GM18868 (cell line): Measurements from ENCODE around the gene SENP6.

Experiments
- ATAC-seq: cut with Tn5 transposase; IDR thresholded peaks from one replicate; pipeline ENCODE4 v1.9.1; 2021; ENCODE audit warnings: mild to moderate bottlenecking, moderate library complexity; ENCODE audit not compliant: unreplicated experiment

Gene SENP6

DNA sequence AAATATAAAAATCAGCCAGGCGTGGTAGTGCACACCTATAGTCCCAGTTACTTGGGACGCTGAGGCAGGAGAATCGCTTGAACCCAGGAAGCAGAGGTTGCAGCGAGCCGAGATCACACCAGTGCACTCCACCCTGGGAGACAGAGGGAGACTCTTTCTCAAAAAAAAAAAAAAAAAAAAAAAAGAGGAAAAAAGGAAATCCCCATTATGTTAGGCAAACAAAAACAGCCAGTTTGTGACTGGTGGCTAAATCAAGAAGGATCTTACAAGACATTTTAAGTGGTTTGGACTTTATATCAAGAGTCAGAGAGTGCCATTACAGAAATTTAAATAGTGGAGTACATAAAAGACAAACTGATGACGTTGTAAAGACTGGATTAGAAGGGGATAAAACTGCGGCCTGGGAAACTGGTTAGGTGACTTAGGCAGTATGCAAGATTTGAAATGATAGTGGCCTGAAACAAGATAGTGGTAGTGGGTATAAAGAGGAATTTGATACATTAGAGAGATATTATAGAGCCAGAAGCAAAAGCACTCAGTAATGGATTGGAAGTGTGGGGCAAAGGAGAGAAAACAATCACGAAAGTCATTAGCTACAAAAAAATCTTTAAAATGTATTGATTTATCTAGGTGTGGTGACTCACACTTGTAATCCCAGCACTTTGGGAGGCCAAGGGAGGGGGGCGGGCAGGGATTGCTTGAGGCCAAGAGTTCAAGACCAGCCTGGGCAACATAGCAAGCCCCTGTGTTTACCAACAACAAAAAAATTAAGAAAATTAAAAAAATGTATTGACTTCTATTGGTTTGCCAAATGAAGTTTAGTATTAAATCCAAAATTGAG is 145.7 kb downstream of the SENP6 start:
- no peak for ATAC-seq

DNA sequence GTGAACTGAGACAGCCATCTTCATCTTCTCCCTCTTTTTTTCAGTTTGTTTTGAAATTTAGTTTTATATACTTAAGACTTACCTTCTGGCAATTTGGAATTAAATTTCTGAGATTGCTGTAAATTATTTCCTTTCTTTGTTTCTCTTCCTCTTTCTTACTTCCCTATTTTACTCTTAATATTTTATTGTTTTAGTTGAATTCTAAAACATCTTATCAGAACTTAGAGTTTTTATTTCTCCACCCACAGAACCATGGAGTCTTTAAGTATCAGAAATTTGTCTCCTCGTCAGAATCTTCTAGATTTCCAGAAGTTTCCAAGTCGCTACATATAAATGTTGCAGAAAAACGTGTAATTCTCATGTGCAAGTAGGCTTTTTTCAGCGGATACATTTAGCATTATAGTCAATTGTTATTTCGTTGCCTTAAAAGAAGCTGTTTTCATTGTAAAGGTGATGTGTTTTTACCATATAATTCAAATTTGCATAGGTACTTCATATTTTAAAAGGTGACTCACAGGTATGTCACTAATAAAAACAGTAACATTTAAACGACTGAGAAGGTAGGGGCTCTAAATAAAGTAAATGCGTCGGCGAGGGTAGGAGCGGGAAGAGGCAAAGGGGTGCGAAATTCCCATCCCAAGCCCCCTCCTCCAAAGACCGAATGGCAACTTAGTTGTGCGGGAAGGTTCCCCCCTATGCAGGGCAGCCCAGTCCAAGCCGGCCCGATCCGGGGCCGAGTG is 146.5 kb downstream of the SENP6 start:
- peak; percentile 0 for ATAC-seq

DNA sequence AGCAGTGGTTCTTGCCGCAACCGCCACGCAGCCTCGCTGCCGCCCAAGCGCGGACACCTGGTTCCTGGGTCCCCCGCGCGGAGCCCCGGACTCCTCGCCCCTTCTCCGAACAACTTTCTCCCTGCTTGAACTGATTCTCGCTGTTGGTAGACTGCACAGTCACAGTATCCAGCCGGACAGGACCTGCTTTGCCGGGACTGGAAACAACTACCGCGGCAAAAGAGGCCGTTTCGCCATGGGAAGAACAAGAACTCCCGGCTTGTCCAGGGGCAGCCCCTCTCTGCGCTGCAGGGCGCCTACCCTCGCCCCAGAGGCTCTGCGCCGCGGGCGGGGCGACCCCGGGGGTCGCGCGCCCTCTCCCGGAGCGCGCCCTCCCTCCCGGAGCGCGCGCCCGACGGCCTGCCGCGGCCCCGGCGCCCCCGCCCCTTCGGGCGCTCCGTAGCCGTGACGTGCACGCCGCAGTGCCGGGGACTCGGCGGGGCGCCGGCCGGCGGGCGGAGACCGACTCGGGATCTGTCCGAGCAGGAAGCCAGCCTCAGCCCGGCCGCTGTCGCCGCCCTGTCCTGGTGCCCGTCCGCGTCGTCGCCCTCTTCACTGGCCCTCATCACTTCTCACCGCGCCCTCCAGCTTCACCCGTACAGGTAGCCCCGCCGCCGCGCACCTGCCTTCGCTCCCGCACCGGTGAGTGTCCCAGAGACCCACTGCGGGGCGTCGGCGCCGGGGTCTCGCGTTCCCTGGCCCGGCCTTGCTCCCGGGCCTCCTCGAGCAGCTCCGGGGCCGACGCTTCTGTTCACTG is 147.3 kb downstream of the SENP6 start, which contains the start of gene MYO6:
MYO6 (plus strand) TSS at position 497 of the 796 bp plus-strand sequence. CDS start 68,309 bp downstream, outside the sequence.
- peak; percentile 79 for ATAC-seq

DNA sequence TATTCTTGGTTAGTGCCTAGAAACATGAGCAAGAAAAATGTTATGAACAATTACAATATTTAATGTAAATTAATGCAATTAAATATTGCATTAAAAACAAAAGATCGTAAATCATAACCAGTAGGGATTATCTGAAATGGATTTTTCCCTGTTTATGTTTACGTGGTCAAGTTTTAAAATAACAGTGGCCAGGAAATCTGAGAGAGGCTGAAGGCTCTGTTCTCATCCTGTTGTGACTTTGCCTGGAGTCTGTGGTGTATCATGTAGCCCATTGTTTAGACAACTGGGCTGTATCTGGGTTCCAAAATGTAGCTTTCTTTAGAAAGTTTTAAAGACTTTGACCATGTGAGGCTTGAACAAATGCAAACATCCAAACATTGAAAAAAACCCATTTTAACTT is 149.8 kb downstream of the SENP6 start:
- no peak for ATAC-seq

DNA sequence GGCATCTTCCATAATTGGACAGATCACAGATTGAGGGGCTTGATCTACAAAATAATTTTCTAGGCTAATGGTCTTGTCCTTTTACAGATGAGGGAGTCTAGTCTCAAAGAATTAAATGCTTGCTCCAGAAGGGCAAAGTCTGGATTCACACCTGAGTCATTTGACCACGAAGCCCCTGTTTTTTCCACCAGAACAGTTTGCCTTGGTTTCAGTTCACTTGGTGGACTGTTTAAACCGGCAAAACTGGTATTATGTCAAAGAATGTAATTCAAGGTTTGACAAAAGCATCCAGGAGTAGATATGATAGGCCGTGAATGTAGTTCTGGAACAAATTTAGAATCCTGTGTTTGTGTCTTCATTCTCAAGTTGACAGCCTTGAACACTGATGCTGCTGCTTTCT is 150.7 kb downstream of the SENP6 start:
- ATAC-seq = no peak

DNA sequence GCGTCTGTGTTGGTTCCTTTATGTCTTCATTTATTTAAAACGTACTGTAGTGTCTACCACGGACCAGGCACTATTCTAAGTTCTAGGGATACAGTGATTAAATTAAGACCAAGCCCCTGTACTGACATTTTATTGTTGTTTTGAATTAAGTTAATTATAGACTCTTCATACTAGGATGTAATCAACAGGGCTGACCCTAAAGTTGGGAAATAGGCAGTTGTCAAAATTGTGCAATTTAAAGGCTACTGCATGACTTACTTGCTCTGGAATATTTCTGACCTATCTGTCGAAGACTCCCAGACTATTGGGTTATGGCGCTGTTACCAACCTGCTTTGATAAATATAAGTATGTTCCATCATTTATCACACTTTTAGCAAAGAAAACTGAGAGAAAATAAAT is 154.0 kb downstream of the SENP6 start:
- ATAC-seq = no peak

DNA sequence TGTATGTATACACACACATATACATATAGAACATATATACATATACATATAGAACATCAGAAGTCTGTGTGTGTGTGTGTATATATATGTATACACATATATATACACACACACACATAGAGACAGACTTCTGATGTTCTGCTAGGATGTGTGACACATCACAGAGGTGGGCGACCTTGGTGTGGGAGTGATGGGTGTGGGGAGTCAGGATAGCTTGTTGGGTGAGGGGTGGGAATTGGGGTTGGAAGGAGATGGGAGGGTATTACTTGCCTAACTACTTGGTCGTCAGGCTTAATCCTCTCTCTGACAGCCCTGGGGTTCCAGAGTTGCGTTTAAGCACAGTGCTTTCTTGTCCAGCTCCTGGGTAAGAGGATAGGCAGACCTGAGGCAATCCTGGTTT is 155.6 kb downstream of the SENP6 start:
- no peak for ATAC-seq

DNA sequence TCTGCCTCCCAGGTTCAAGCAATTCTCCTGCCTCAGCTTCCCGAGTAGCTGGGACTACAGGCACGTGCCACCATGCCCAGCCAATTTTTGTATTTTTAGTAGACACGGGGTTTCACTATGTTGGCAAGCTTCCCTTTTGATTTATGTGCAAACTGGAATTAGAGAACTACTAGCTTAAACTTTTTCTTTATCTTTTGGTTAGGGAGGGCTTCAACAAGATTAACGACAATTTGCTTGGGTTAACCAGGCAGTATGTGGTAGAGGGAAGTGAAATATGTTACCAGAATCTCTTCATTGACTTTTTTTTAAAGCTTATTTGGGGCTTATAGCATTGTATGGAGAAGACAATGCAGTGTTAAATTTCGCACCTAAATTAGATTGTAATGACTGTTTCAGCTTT is 156.4 kb downstream of the SENP6 start:
- no peak for ATAC-seq

DNA sequence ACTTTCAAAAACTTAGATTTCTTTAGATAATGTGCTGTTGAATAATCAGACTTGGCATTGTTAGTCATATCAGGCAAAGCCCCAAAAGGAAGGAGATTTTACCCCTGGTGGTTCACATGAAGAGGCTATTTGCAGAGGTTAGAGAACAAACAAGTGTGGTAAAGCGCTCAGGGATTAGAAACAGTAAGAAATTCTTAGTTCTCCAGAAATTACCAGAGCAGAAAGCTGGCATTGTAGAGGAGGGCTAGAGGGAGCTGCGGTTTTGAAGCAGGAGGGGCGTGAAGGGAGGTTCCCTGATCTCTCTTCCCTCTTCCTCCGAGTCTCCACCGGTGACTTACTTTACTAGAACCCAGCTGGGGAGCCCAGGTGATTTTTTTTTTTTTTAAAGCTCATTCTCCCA is 157.5 kb downstream of the SENP6 start:
- ATAC-seq = peak; percentile 68

DNA sequence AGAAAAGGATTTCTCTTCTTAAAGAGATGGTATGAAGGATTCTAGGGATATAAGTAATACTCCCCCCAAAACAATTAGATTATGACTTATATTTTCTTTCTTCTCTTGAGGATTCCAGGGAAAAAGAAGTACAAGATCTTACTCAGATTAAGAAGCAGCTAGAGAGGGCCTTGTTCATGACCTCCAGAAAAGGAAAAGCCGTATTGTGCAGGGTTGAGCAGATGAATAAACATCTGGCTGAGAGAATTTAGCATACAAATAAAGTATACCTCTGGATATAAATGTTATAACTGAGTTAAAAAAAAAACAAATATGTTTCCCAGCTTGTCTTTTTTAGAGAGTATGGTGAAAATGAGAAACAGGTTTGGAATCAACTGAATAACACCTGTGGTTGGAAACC is 158.6 kb downstream of the SENP6 start:
- ATAC-seq = no peak

DNA sequence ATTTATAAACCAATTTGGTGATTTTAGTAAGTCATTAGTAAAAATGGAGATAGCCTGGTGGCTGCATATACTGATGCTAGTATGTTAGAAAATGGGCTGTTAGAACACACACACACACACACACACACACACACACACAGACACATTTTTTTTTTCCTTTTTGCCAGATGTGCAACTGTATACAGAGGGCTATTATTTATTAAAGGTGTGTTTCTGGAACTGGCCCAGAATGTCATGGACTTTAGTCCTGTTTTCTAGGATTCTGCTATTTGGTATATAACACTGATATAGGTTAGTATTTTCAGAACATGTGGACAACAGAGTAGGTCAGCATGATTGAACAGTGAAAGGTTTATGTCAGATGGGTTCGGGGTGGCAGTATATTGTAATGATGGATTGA is 159.8 kb downstream of the SENP6 start:
- ATAC-seq = no peak

DNA sequence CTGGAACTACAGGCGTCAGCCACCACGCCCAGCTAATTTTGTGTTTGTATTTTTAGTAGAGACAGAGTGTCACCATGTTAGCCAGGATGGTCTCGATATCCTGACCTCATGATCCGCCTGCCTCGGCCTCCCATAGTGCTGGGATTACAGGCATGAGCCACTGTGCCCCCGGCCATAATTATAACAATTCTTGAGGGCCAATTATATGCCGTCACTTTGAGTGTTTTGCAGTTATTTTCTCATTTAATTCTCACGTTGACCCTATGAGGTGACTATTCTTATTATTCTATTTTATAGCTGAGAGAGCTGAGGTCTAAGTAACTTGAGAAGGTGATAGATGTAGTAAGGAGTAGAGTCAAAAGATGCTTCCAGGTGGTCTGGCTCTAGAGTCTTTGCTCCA is 160.4 kb downstream of the SENP6 start:
- no peak for ATAC-seq

DNA sequence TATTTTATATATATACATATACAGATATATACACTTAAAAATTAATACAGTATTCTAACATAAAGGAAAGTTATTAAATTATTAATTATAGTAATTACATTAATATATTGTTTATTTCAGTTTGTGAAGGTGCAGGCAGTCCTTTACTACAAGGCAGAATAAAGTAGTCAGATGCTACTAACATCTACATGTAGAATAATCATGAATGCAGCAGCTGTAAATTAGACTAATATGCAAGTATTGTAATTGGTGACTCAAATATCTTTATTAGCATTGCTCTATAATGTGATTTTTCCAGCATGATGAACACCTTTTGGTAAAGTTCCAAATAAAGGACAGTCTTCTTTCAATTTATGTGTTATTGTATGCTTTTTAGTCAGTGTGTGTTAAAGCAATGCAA is 164.7 kb downstream of the SENP6 start:
- no peak for ATAC-seq
